Colon (tissue), 2 donors: Measurements from ENCODE around the gene PTPRG.

Source experiments
- FAIRE-seq: peaks from 2 replicates; lab custom pipeline; 2012; peaks lifted over from hg19 to GRCh38; lab: Jason Lieb, UNC
- donor health status: control.
- donor health status: control.

The PTPRG gene

DNA sequence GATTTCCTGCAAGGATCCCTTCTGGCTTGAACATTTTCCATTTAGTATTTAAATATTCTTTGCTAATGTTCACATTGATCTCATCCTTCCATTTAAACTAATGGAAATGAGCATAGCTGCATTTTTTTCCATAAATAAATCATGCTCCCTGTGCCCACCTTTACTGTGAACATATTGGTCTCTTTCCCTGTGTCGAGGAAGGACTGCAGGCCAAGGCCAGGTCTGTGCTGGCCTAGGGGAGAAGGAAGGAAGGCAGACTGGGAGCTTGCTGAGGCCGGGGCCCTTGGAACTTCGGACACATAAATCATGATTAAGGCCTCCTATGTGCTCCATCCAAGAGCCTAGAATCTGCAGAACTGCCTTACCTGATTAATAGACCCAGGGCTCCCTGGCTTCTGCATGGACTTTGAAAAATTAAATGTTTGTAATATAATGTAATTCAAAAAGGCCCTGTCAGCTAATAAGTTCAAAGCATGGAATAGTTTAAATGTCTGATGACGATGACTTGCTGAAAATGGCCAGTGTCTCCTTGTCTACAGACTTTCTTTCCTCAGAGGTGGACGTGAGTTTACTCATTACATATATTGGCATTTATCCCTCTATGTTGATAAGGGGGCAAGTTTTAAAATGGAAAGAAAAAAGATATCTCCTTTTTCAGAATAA, 636.1 kb downstream of the PTPRG start:
- FAIRE-seq, result no peak

DNA sequence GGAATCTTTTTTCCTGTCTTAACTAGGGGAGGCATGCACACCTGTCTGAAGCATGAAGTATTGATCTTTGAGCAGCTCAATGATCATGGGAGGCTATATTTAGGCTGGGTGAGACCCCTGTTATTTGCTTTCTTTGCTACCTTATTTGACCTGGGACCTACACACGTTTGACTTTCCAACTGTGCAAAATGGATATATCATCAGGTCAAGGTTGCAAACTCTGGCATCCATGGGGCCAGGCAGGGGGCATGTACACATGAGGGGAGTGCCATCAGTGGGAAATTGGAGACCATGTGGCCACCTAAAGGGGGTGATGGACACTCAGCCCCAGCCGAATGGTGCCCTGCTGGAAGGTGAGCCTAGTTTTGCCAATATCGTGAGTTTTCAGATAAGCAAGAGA, 637.8 kb downstream of the PTPRG start:
- FAIRE-seq, result no peak

DNA sequence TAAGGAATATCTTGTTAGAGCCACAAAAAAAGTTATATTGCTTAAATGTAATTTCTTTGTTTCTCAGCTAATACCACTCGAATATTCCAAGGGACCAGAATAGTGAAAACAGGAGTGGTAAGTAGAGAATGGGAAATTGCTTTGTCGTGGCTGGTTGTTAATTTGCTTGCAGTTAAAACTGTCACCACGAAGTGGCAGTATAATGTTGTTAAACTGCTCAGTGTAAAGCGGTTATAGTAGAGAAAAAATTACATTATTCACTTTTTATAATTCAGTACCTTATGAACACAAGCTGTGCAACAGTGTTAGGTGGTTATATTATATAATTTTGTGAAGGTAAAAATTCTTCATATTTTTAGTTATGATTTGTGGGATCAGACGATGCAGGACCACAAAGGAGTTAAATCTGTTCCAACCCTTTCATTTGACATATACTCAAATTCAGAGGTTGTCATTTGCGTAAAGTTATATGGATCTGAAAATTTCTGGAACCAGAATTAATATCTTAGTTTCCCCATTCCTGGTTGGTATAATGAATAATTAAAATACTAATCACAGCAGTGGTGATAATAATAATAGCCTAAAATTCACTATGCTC, 640.2 kb downstream of the PTPRG start:
- peak; percentile 21 for FAIRE-seq

DNA sequence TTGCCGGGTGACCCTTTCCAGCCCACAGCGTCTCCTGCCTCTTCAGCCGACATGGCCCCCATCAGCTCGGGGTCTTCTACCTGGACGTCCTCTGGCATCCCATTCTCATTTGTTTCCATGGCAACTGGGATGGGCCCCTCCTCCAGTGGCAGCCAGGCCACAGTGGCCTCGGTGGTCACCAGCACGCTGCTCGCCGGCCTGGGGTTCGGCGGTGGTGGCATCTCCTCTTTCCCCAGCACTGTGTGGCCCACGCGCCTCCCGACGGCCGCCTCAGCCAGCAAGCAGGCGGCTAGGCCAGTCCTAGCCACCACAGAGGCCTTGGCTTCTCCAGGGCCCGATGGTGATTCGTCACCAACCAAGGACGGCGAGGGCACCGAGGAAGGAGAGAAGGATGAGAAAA, 641.8 kb downstream of the PTPRG start:
- FAIRE-seq, result no peak

DNA sequence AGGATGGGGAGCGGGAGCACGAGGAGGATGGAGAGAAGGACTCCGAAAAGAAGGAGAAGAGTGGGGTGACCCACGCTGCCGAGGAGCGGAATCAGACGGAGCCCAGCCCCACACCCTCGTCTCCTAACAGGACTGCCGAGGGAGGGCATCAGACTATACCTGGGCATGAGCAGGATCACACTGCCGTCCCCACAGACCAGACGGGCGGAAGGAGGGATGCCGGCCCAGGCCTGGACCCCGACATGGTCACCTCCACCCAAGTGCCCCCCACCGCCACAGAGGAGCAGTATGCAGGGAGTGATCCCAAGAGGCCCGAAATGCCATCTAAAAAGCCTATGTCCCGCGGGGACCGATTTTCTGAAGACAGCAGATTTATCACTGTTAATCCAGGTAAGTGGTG, 642.2 kb downstream of the PTPRG start:
- FAIRE-seq, result no peak

DNA sequence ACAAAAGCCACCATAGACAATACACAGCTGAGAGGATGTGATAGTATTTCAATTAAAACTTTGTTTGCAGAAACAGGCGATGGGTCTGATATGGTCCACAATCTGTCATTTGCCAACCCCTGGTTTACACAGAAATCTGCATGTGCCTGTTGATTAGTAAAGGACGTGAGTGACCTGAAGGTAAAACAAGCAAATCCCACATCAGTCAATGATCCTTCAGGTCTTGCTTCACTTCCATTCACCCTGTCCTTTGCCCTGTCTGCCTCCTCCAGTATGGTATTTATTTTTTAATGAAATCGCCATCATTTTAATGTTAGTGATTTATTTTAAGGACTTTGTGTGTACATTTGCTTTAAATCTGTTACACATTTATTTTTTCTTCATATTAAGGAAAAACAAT, 645.8 kb downstream of the PTPRG start:
- no peak for FAIRE-seq

DNA sequence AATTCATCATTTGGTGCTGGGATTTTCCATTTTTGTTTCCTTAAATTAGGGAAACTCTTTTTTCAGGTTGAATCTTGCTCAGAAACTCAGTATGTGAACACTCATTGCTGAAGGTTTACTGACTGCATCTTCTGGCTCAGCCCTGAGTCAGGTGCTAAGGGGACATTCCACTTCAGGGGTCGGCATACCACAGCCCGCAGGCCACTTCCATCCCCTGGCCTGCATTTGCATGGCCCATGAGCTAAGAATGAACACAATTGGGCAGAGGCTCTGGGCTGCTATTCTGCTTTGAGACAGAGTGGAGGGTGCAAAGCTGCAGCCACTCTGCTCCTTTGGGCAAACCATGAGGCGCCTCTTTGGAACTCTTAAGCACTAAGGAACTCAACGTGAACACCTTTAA, 647.0 kb downstream of the PTPRG start:
- FAIRE-seq, result no peak

DNA sequence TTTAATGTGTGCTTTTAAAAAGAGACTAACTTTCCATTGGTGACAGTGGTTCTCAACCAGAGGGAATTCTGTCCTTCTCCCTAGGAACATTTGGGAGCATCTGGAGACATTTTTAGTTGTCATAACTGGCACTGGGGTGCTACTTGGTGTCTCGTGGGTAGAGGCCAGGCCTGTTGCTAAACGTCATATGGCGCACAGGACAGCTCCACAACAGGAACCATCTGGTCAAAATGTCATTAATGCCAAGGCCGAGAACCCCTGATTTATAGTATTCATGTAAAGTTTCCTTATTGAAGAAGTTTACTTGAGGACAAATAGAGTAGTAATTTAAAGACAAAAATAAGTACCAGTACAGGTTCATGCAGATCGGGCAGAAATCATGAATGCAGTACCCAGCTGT, 647.7 kb downstream of the PTPRG start:
- FAIRE-seq, result no peak

DNA sequence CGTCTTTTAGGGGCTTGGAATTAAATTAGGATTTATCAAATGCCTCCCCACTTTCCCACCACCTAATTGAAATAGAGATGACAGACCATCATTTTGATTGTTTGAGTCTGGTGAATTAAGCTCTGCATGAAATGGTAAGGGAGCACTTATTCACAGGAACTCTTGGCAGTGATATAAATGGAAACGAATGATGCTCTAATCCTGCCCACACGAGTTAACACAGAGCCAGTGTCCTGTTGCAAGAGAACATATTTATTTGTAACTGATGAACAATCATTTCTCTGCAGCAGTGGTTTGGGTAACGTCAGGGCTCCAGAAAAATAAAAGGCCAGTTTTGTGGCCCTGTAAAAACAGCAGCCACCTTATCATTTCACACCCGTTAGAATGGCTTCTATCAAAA, 648.6 kb downstream of the PTPRG start:
- no peak for FAIRE-seq

DNA sequence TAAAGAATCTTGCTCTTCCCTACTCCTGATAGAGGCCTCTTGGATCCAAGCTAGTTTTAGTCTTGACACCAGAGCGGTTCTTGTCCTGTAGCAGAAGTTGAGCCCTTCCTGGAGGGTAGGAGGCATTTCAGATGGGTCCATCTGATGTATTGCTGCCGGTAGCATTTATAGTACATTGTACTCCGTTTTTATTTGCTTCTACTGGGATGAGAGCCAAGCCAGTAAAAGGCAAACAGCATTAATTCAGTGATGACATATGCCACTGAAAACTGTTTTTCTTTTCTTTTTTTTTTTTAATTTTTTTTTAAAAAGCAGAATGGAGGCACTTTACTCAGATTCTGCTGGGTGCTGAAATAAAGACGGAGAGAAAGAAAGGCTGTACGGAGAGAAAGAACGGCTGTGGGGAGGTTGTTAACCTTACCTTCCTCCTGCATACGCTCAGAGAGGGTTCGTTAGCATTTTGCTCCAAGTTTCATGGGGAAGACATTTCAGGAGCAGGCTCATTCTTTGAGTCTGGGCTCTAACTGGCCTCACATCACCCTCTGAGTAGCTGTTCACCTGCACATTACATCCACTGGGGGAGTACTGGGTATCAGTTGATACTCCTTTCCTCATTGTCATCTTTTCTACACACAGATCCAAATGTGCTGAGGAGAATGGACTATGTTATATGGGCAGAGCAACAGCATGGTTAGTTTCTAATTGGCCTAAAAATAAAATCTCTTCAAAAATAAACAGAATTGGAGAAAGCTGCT, 650.5 kb downstream of the PTPRG start:
- FAIRE-seq, result no peak

DNA sequence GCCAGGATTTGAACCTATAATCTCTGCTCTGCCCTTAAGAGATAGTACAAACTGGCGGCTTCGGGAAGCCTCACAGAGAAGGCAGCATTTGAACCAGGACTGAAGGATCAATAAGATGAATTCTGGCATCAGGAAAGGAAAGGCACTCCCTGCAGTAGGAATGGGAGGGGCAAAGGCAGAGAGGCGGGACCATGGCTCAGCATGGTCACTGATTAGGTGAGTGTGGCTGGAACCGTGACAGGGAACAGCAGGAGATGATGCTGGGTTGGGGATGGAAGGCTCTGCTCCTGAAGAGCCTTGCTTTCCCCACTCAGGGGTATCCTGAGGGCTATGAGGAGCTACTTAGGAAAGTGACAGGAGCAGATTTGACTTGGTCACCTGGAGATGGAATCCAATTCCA, 653.5 kb downstream of the PTPRG start:
- no peak for FAIRE-seq

DNA sequence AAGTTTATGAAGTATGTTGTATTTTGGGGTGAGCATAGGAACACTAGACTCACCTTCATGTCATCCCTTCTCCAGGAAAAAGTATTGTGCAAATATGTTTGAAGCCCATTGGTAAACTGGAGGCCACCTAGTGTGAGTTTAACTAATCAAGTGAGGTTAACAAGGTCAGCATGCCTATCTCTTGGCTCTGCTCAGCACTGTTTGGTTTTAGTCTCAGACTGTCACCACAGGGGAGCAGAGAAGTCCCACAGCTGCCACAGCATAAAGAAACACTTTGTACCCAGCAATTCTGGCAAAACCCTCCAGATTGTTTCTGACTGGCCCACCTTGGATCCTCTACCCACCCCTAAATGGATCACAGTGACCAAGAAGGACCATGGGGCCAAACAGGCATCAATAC, 659.2 kb downstream of the PTPRG start:
- no peak for FAIRE-seq

DNA sequence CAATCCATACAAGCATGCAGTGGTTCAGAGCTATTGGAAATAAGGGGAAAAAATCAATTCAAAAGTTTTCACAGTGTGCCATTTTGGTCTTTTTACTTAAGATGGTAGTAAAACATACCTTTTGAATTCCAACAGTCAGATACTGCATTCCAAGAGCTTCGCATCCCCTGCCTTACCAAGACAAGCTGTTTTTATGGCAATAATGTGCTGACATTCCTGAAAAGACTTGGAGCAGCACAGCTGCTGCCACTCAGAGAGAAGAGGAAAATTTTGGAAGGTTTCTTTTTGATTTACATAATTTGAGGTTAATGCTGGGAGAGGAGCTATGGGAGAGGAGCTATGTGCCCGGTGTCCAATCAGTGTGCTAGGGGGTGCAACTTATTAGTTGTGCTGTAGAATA, 663.7 kb downstream of the PTPRG start:
- FAIRE-seq, result no peak

DNA sequence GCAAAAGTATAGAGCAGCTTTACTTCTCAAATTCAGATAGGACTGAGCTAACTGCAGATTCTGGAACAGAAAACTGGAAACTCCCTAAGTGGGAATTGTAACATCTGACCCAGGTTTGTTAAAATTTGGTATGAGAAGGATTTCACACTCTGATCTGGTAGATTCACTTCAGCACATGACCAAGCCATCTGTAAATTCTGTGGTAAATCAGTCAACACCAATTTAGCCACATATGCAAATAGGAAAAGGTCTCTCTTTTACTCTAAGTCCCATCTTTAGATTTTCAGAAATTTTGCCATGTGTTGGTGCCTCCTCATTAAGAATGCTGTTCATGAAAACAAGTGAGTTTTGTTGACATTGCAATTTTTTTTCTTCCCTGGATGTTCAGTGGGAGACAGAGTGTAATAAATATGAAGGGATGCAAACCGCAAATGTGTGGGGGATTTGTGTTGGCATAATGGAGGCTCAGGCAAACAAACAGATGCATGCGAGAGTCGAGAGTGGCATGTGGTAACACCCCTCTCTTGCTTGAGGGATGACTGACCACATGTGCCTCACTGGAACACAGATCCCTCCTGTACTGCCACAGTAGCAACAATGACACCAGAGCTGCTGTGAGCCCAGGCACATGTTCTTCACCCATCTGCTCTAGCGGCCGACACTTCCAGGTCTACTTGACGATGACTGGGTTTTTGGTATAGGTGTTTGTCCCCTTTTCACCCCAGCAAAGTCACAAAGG, 665.4 kb downstream of the PTPRG start:
- no peak for FAIRE-seq

DNA sequence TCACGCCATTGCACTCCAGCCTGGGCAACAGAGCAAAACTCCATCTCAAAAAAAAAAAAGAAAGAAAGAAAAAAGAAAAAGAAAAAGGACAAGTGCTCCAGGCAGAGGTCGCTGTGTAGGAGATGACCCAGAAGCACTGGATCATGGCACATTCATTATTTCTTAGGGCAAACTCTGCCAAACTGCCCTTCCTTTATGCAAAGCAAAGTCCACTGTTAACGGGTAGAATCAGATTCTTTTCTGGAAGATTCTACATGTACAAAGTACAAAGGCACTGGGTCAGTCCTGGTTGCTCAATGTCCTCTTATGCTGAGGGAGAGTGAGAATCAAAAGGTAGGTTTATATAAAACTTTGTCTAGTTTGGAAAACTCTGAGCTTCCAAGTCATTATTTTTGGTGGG, 667.1 kb downstream of the PTPRG start:
- no peak for FAIRE-seq

DNA sequence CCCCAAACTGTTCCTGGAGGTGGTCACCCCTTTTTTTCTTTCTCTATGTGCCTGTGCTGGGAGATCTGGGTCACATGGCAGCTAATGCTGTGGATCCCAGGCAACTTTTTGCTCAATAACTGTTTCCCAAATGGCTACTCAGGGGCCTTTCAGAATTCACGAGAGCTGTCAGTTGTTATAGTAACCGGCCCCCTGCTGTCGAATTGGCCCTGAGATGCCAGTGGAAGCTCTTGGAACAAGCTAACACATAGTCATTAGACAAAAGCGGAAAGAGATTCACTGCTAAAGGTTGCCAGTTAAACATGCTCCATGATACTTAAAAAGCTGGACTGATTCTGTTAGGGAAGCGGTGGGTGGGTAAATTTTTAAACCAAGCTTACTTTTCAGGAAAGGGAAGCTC, 667.8 kb downstream of the PTPRG start:
- no peak for FAIRE-seq

DNA sequence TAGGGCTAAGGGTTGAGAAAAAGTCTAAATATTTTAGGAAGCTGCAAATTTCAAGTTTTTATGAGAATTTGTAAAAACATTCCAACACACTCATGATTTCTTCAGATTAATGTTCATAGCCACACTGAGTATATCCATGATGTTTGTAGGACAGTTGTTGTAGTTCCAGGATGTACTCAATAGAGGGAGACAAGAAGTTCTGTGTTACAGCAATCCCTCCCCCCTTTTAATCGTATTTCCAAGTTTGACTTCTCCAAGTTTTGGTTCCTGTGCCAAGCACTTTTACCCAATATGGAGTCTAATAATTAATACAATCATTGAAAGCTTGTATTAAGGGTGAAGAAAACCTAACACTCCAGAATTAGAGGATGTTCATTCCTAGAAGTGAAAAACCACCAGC, 668.5 kb downstream of the PTPRG start:
- FAIRE-seq, result no peak

DNA sequence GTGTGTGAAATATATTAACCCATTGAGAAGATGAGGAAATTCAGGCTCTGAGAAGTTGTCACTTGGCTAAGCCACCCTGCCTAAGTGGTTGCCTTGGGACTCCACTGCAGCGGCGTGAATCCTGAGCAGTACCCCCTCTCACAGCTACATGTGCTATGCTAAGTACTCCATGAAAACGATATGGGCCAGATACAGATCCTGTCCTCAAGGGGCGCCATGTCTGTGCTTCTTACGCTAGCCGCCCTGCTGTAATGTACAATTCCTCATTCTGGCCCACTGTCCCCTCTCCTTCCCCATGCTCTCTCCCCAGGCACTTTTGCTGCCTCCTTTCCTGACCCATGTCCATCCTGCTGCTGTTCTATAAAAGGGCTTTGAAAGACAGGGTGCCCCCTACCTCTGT, 671.7 kb downstream of the PTPRG start:
- no peak for FAIRE-seq

DNA sequence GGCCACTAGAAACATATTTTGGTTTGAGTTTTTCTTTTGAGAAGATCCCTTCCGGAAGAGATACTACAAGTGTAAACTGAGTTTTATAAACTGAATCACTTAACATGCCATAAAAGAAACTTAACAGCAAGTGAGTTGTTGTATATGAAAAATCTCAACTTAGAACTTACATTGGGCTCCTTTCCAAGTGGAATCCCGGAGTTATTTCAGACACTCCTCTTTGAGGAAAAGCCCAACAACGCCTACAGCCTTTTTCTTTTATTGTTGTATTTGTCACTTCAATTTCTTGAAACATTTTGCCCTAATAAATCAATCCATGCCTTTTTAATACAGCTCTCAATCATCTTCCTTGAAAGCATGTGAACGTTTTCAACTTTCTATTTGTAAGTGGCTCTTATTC, 674.6 kb downstream of the PTPRG start:
- no peak for FAIRE-seq

DNA sequence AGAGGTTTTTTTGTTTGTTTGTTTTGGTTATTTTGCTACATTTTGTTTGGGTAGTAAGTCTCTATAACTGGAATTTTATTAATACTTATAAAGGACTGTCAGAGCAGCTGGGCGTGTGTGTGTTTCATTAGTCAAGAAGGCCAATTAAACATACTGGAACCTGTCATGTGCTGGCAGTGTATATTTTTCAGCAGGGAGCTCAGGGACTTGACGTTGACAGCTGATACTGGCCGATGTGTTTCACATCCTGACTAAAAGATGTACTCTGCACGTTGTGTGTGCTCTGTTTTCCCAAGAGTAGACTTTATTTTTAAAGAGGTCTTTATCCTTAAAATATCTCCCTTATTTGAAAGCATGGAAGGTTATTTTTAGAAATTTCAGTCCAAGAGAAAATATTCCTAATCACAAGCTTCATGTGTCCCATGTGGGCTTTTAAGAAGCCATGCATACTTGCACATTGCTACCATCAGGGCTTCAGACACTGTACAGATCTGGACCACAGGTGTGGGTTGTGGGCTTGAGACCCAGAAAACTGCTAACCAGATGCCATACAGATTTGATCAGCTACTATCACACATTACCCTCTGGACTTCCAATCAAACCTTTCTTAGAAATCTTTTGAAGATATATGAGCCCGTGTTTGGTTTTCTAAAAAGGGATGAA, 676.0 kb downstream of the PTPRG start:
- FAIRE-seq, result no peak

DNA sequence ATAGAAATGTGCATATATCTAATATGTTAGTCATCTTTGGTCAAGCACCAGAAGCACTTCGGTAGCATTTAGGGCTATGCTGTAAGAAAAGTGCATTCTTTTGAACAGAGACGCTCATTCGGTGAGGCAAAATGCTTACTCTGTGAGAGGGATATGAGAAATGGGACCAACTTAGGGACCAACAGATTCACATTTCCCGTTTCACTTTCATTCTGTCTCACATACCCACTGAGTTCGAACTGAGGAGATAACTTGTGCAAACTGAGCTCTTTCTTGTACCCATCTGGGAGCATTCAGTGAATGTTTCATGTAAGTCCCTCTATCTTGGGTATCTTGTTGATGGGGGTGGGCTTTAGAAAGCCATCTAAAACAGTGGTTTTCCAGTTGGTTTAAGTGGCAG, 676.6 kb downstream of the PTPRG start:
- FAIRE-seq, result no peak

DNA sequence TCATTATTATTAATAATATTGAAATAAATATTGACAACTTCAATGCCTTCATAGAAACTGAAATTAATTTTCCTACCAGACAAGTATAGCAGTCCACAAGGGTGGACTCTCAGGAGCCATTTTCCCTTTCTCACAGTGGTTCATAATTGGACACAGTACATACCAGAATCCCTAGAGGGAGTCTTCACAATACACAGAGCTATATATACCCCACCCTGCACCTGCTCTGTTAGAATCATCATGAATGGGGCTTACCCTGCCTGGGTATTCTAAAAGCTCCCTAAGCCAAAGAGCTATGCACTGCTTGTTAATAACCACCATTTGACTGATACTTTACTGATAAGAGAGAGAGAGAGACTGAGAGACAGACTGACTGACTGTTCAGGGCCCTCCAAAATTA, 677.1 kb downstream of the PTPRG start:
- FAIRE-seq, result no peak

DNA sequence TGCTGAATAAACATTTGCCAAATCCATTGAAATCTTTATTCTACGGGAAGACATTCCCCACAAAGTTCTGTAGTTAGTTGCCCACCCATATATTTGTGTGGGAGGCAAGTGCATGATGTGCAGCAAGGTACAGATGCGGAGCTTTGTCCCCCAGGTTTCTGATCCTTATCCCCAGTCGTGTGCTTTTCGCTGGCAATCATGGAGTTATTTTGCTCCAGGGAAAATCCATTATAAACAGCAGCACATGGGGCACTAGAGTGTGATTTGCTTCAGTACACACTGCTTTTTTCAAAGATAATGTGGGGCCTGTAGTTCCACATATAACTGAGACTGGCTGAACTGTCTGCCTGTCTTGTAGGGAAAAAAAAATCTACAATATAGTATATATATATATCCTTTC, 679.9 kb downstream of the PTPRG start:
- FAIRE-seq, result no peak
